GM18498 (cell line): ENCODE measurements around the gene CLDN10.
A peak's percentile ranks its signal among the peaks of the same experiment; 100 is the strongest.
"Not testable (repeated sequence)": the region's sequence is repeated elsewhere in the genome, so short reads cannot be mapped to it uniquely, and the experiment has no call there.

Experiments
- ATAC-seq: cut with Tn5 transposase; IDR thresholded peaks from one replicate; pipeline ENCODE4 v1.9.1; 2021; ENCODE audit warnings: mild to moderate bottlenecking, moderate library complexity; ENCODE audit not compliant: unreplicated experiment

Gene CLDN10

GRCh38 chr13:95552539-95553441 lies at the start of gene CLDN10:
Gene CLDN10, plus strand, starts transcription at chr13:95552720. Its CDS starts 34 bp downstream, at chr13:95552754.
- ATAC-seq = no peak

GRCh38 chr13:95503662-95504061 lies 48.9 kb upstream of the CLDN10 start:
- ATAC-seq = no peak

GRCh38 chr13:95505265-95505664 lies 47.3 kb upstream of the CLDN10 start:
- ATAC-seq = no peak

GRCh38 chr13:95505986-95506385 lies 46.5 kb upstream of the CLDN10 start:
- no peak for ATAC-seq

- no peak for ATAC-seq
Observed at GRCh38 chr13:95507991-95508390, 44.5 kb upstream of the CLDN10 start.

GRCh38 chr13:95508996-95509395 lies 43.5 kb upstream of the CLDN10 start:
- no peak for ATAC-seq

- ATAC-seq = no peak
Observed at GRCh38 chr13:95509521-95510310, 42.8 kb upstream of the CLDN10 start.

GRCh38 chr13:95510950-95511349 lies 41.6 kb upstream of the CLDN10 start:
- no peak for ATAC-seq

GRCh38 chr13:95512424-95512823 lies 40.1 kb upstream of the CLDN10 start:
- no peak for ATAC-seq

- no peak for ATAC-seq
Observed at GRCh38 chr13:95512957-95513356, 39.6 kb upstream of the CLDN10 start.

- not testable (repeated sequence) for ATAC-seq
Observed at GRCh38 chr13:95515606-95516005, 36.9 kb upstream of the CLDN10 start.

GRCh38 chr13:95516021-95516420 lies 36.5 kb upstream of the CLDN10 start:
- no peak for ATAC-seq

GRCh38 chr13:95516492-95516891 lies 36.0 kb upstream of the CLDN10 start:
- ATAC-seq = no peak

- ATAC-seq = no peak
Observed at GRCh38 chr13:95523598-95523997, 28.9 kb upstream of the CLDN10 start.

- no peak for ATAC-seq
Observed at GRCh38 chr13:95524264-95524901, 28.1 kb upstream of the CLDN10 start.

GRCh38 chr13:95527955-95528354 lies 24.6 kb upstream of the CLDN10 start:
- ATAC-seq = no peak

- ATAC-seq = no peak
Observed at GRCh38 chr13:95530178-95530577, 22.3 kb upstream of the CLDN10 start.

GRCh38 chr13:95533545-95534160 lies 18.9 kb upstream of the CLDN10 start:
- ATAC-seq = no peak

- peak; percentile 58 for ATAC-seq
Observed at GRCh38 chr13:95535243-95535642, 17.3 kb upstream of the CLDN10 start.

GRCh38 chr13:95536632-95537241 lies 15.8 kb upstream of the CLDN10 start:
- no peak for ATAC-seq

GRCh38 chr13:95540888-95541287 lies 11.6 kb upstream of the CLDN10 start:
- ATAC-seq = no peak
